Stomach (tissue), 4 donors: Measurements from ENCODE around the gene TIMM23B.
"Not testable (repeated sequence)": the region's sequence is repeated elsewhere in the genome, so short reads cannot be mapped to it uniquely, and the experiment has no call there.

Experiments used
- EP300 ChIP-seq: sonication (generic); formaldehyde crosslinking; IDR thresholded peaks from one replicate; pipeline ENCODE4 v1.6.1; 2017; ENCODE audit warnings: antibody characterized with exemption
- POLR2A ChIP-seq, 4 donors: fragments of 450-650 bp; IDR thresholded peaks; one replicate each; pipeline ENCODE4 v1.6.1; 2016; ENCODE audit warnings: antibody characterized with exemption in 4 of 4, control low read depth in 2 of 4, mild to moderate bottlenecking in 1 of 4, moderate library complexity in 1 of 4
- TF ChIP-seq, protein P1 (sequence below), 7 experiments: fragments of 450-650 bp in 4 of 7; fragments of 200-600 bp in 3 of 7; sonication (generic) in 3 of 7; IDR thresholded peaks; one replicate each; pipeline ENCODE4 v1.5.1; 2016 to 2019; ENCODE audit warnings: antibody characterized with exemption in 7 of 7, control low read depth in 2 of 7, mild to moderate bottlenecking in 1 of 7

DNA sequence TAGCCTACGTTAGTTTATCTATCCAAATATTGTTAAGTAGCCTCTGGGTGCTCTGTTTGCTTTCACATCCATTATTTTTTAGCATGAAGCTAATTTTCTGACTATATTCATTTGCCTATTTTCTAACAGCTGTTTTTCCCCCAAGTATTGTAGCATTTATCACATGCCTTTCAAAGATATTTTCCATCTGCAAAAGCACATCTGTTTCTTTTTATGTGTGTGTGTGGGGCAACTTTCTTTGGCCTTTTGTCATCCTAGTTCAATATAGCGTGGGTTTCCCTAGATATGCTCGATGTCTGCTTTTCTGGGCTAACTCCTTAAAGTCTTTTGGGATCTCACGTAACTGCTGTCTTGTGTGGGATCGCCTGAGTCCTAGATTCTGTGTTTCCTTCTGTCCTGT, 53.5 kb downstream of the TIMM23B start:
- TF ChIP-seq, protein P1, sequence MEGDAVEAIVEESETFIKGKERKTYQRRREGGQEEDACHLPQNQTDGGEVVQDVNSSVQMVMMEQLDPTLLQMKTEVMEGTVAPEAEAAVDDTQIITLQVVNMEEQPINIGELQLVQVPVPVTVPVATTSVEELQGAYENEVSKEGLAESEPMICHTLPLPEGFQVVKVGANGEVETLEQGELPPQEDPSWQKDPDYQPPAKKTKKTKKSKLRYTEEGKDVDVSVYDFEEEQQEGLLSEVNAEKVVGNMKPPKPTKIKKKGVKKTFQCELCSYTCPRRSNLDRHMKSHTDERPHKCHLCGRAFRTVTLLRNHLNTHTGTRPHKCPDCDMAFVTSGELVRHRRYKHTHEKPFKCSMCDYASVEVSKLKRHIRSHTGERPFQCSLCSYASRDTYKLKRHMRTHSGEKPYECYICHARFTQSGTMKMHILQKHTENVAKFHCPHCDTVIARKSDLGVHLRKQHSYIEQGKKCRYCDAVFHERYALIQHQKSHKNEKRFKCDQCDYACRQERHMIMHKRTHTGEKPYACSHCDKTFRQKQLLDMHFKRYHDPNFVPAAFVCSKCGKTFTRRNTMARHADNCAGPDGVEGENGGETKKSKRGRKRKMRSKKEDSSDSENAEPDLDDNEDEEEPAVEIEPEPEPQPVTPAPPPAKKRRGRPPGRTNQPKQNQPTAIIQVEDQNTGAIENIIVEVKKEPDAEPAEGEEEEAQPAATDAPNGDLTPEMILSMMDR (IDR thresholded peaks at IDR 0.05) = not testable (repeated sequence)
- not testable (repeated sequence) for TF ChIP-seq EP300; POLR2A (IDR thresholded peaks at IDR 0.05)
